ENCODE measurements around the gene ETF1. TPM values are rescaled to one million over a fixed set of nuclear protein-coding genes. Genes with fewer than 3 reads are reported as not detected.

Gene ETF1
- total RNA-seq, result 56.0 and 86.2 TPM in 2 replicates

DNA sequence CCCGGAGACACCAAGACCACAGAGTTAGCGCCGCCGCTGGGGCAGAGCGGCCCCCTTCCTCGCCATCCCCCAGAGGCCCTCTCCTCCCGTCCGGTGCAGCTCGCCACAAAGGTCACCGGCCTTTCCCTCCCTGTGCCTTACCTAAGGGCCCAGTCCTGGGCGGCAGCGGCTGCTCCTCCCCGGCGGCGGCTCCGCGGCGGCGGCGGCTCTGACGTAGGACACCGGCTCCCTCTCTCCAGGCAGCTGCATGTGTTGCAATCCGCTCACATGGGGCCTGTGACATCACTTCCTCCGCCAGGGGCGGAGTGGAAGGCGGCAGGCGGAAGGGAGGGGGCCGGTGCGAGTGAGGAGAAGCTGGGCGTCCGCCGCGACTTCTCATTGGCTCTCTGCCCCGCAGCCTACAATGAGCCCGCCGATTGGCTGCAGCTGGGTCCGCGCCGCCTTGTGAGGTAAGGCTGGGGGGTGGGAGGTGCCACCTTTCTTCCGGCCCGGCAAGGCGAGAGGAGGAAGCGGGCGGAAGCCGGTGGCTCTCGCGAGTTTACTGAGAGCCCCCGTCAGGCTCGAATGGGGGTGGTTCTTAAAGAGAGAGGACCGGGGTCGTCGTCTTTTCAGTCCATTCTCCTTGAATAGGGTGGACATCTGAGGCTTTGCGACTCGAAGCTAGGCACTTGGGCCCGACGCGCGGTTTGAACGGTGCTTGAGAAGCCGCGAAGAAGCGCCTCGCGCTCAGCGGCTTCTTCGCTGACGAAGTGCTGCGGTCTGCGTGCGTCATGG lies at the start of gene ETF1:
ETF1 (minus strand) TSS at position 281 of the 774 bp plus-strand sequence. CDS start 318 bp downstream, outside the sequence.

DNA sequence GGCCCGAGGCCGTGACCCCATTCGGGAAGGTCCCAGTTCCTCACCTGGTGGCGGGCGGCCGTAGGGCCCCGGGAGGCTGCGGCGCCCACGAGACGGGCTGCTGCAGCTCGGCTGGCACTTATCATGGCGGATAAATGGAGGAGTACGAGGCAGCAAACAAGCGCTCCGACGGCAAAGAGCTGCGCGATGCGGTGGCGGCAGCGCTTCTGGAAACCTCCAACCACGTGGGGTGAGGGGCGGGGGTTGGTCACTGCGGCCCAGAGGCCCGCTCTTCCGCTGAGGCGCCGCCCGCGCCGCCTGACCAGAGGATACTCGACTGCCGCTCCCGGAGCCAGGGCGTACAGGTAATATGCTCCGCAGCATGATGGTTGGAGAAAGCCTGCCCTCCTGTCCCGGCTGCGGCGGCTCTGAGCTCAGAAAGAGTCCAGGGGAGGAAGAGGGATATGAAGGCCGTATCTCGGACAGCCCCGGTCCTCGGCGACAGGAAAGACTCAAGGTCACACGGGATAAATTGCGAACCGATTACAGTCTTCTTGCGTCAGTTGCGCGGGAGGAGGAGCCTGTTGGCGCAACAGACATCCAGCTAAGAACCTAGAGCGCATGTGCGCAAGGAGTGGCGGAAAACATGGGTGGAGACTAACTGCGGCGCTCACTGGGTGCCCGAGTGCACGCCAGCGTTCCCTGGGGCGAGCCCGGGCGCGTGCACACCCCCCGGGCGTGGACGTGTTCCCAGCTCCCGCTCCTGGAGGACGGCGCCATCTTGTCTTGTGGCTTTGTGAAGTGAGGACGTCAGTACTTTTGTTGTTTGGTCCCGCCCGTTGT lies 32.4 kb upstream of the ETF1 start, which contains the start of gene HSPA9:
HSPA9 (minus strand) TSS at position 208 of the 822 bp plus-strand sequence; CDS start at position 125, 83 bp downstream.

DNA sequence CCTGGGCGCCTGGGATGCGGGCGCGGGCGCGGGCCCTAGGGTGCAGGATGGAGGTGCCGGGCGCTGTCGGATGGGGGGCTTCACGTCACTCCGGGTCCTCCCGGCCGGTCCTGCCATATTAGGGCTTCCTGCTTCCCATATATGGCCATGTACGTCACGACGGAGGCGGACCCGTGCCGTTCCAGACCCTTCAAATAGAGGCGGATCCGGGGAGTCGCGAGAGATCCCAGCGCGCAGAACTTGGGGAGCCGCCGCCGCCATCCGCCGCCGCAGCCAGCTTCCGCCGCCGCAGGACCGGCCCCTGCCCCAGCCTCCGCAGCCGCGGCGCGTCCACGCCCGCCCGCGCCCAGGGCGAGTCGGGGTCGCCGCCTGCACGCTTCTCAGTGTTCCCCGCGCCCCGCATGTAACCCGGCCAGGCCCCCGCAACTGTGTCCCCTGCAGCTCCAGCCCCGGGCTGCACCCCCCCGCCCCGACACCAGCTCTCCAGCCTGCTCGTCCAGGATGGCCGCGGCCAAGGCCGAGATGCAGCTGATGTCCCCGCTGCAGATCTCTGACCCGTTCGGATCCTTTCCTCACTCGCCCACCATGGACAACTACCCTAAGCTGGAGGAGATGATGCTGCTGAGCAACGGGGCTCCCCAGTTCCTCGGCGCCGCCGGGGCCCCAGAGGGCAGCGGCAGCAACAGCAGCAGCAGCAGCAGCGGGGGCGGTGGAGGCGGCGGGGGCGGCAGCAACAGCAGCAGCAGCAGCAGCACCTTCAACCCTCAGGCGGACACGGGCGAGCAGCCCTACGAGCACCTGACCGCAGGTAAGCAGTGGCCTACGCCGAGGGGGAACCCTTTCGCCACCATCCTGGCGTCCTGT lies 77.5 kb downstream of the ETF1 start, which contains the start of gene EGR1:
EGR1 (plus strand) TSS at position 219 of the 864 bp plus-strand sequence; CDS start at position 502, 283 bp downstream.

Other genes starting within 250 kb of the ETF1 start
- 0.26 and 1.1 TPM in 2 replicates for gene CDC25C, start 211.4 kb downstream of the ETF1 start, total RNA-seq
- 32.0 and 41.1 TPM in 2 replicates for gene FAM53C, start 205.0 kb downstream of the ETF1 start, total RNA-seq
- gene KDM3B, start 190.6 kb downstream of the ETF1 start, total RNA-seq, result 34.8 and 40.2 TPM in 2 replicates
- 9.8 and 16.4 TPM in 2 replicates for gene REEP2, start 104.2 kb downstream of the ETF1 start, total RNA-seq
- gene EGR1, start 77.8 kb downstream of the ETF1 start, total RNA-seq, result 1.7 and 2.9 TPM in 2 replicates
- gene HSPA9, start 32.2 kb upstream of the ETF1 start, total RNA-seq, result 205 and 208 TPM in 2 replicates
- gene CTNNA1, start 210.2 kb upstream of the ETF1 start, total RNA-seq, result 457 and 496 TPM in 2 replicates